ENCODE data around the gene FEM1B. TPM values are rescaled to one million over a fixed set of nuclear protein-coding genes. Genes with fewer than 3 reads are reported as not detected.

FEM1B gene
- total and polyA plus RNA-seq, 8 donors, result 8.2 to 92.0 (median 24.4) TPM

GRCh38 chr15:68328964-68329363 lies 51.4 kb downstream of the FEM1B start:
- peaks cover 0 to 14% (median 5%) of the 10 kb centered on the region in 3 donors for H3K27me3 ChIP-seq
- H3K4me3 ChIP-seq, result no peak overlapping the region
- 91 to 95% (median 92%) methylated on average over 3 of the region's 3 CpGs for WGBS, 5 donors
- no peaks in the 10 kb centered on the region for H3K9me3 ChIP-seq
- no peak overlapping the region for H3K27ac ChIP-seq
- H3K4me1 ChIP-seq, result peaks cover 0 to 6% (median 0%) of the 10 kb centered on the region in 4 donors
- no peak for DNase-seq
- TF ChIP-seq CTCF (IDR thresholded peaks at IDR 0.05), result no peak
- no peak for TF ChIP-seq EP300 (IDR thresholded peaks at IDR 0.05)
- TF ChIP-seq POLR2A (IDR thresholded peaks at IDR 0.05), result no peak
- no peak for TF ChIP-seq POLR2AphosphoS5 (IDR thresholded peaks at IDR 0.05)
- intact Hi-C loops (cut with DNase I; ENCODE audit: low total_unique reads), result no loop called here
- H3K36me3 ChIP-seq, result no peaks in the 10 kb centered on the region

- no peak for DNase-seq
- no peak for TF ChIP-seq EP300 (IDR thresholded peaks at IDR 0.05)
- TF ChIP-seq POLR2A (IDR thresholded peaks at IDR 0.05), result no peak
- no peak for TF ChIP-seq CTCF (IDR thresholded peaks at IDR 0.05)
- no peak for TF ChIP-seq POLR2AphosphoS5 (IDR thresholded peaks at IDR 0.05)
- intact Hi-C loops (cut with DNase I; ENCODE audit: low total_unique reads), result no loop called here
- no peak overlapping the region for H3K27ac ChIP-seq
- H3K9me3 ChIP-seq, result no peaks in the 10 kb centered on the region
- H3K4me1 ChIP-seq, result peaks cover 0 to 13% (median 0%) of the 10 kb centered on the region in 4 donors
- peaks cover 0 to 14% (median 5%) of the 10 kb centered on the region in 3 donors for H3K27me3 ChIP-seq
- no peaks in the 10 kb centered on the region for H3K36me3 ChIP-seq
- no peak overlapping the region for H3K4me3 ChIP-seq
- 33 to 43% (median 38%) methylated on average over 6 of the region's 6 CpGs for WGBS, 5 donors
Measured at GRCh38 chr15:68330416-68330815, 52.9 kb downstream of the FEM1B start.

GRCh38 chr15:68330901-68331300 lies 53.4 kb downstream of the FEM1B start:
- WGBS, 5 donors, result 49 to 69% (median 53%) methylated on average over 9 to 10 of the region's 10 CpGs

GRCh38 chr15:68332266-68332665 lies 54.7 kb downstream of the FEM1B start:
- no peaks in the 10 kb centered on the region for H3K36me3 ChIP-seq
- H3K4me1 ChIP-seq, result peaks cover 0 to 13% (median 0%) of the 10 kb centered on the region in 4 donors
- no peaks in the 10 kb centered on the region for H3K9me3 ChIP-seq
- 92 to 94% (median 94%) methylated on average over 21 of the region's 21 CpGs for WGBS, 5 donors
- H3K27ac ChIP-seq, result no peak overlapping the region
- no peak for TF ChIP-seq CTCF (IDR thresholded peaks at IDR 0.05)
- TF ChIP-seq POLR2A (IDR thresholded peaks at IDR 0.05), result no peak
- no peak for TF ChIP-seq POLR2AphosphoS5 (IDR thresholded peaks at IDR 0.05)
- TF ChIP-seq EP300 (IDR thresholded peaks at IDR 0.05), result no peak
- DNase-seq, result no peak
- intact Hi-C loops (cut with DNase I; ENCODE audit: low total_unique reads), result no loop called here
- no peak overlapping the region for H3K4me3 ChIP-seq
- H3K27me3 ChIP-seq, result peaks cover 0 to 3% (median 0%) of the 10 kb centered on the region in 3 donors

More at GRCh38 chr15:68330901-68331300, 53.4 kb downstream of the FEM1B start:
- Histone ChIP-seq H3K36me3 (no peaks in the 10 kb centered on the region), H3K27ac (no peak overlapping the region), H3K4me3 (no peak overlapping the region), H3K9me3 (no peaks in the 10 kb centered on the region), H3K27me3 (peaks cover 0 to 14% (median 5%) of the 10 kb centered on the region in 3 donors), H3K4me1 (peaks cover 0 to 13% (median 0%) of the 10 kb centered on the region in 4 donors)
- TF ChIP-seq POLR2AphosphoS5 (IDR thresholded peaks at IDR 0.05) (no peak), POLR2A (IDR thresholded peaks at IDR 0.05) (no peak), EP300 (IDR thresholded peaks at IDR 0.05) (no peak), CTCF (IDR thresholded peaks at IDR 0.05) (no peak)
- DNase-seq, result no peak
- intact Hi-C loops (cut with DNase I; ENCODE audit: low total_unique reads), result no loop called here

Data from stomach (tissue), 9 donors.